Measurements from ENCODE around the gene ATM. TPM values are rescaled to one million over a fixed set of nuclear protein-coding genes. Genes with fewer than 3 reads are reported as not detected.
"Not testable (repeated sequence)": the region's sequence is repeated elsewhere in the genome, so short reads cannot be mapped to it uniquely, and the experiment has no call there.

Gene ATM
- polyA plus RNA-seq, 1 donor = 43.1 TPM

DNA sequence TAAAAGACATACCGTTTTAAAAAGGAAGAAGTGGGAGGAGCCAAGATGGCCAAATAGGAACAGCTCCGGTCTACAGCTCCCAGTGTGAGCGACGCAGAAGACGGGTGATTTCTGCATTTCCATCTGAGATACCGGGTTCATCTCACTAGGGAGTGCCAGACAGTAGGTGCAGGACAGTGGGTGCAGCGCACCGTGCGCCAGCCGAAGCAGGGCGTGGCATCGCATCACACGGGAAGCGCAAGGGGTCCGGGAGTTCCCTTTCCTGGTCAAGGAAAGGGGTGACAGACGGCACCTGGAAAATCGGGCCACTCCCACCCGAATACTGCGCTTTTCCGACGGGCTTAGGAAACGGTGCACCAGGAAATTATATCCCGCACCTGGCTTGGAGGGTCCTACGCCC lies 150.6 kb downstream of the ATM start:
- DNase-seq (ENCODE audit: low read depth) = not testable (repeated sequence)

DNA sequence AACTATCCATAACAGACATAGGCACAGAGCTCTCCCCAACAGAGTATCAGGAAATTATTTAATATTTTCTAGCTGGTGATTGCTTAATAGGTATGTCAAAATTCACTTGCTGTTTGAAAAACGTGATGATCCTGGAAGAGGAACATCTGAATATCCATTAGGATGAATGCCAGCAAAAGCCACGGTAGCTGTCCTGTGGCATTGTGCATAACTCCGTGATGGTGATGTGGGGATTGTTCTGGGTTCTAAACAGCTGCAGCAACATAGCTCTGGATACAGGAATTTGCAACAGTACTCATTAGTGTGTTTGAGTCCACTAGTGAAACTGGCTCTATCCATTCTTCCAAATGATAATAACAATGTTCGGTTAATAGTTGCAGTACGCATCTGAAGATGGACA lies 165.7 kb downstream of the ATM start:
- DNase-seq (ENCODE audit: low read depth) = no peak

DNA sequence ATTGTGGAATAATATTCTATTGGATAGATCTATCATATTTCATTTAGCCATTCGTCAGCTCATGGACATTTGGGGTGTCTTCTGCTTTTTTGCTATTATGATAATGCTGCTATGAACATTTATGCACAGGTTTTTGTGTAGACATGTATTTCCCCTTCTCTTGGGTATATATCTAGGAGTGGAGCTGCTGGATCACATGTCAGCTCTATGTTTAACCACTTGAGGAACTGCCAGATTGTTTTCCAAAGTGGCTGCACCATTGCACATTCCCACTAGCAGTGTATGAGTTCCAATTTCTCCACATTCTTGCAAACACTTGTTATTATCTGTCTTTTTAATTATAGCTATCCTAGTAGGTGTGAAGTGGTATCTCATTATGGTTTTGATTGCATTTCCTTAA lies 169.5 kb downstream of the ATM start:
- peak; percentile 1 for DNase-seq (ENCODE audit: low read depth)

DNA sequence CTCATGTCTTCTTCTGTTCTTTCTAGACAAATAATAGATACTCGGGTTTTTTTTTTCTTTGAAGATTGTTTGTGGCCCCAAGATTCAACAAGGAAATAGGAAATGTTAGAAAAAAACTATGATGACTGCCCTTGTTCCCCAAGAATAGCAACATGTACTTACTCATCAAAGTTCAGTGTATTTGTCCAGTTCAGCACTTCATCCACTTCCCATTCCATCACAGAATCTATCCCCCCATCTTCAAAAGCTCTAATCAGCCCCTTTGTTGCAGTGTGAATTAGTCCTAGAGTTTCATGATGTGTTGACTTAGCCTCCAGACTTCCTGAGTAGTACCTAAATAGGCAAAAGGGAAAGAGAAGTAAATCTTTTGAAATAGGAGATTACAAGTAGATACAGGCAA lies 170.2 kb downstream of the ATM start:
- DNase-seq (ENCODE audit: low read depth) = peak; percentile 1

DNA sequence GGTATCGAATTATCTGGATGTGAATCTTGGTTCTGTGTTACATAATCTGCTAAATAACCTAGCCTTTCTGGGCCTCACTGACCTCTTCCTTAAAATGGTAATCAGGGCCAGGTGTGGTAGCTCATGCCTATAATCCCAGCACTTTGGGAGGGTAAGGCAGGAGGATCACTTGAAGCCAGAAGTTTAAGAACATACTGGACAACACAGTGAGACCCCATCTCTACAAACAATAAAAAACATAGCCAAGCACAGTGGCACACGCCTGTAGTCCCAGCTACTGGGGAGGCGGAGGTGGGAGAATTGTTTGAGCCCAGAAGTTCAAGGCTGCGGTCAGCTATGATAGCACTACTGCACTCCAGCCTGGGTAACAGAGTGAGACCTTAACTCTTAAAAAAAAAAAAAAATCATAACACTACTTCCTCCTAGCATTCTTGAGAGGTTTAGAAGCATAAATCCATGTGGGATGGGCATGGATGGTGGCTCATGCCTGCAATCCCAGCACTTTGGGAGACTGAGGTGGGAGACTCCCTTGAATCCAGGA lies 171.9 kb downstream of the ATM start:
- DNase-seq (ENCODE audit: low read depth) = no peak

DNA sequence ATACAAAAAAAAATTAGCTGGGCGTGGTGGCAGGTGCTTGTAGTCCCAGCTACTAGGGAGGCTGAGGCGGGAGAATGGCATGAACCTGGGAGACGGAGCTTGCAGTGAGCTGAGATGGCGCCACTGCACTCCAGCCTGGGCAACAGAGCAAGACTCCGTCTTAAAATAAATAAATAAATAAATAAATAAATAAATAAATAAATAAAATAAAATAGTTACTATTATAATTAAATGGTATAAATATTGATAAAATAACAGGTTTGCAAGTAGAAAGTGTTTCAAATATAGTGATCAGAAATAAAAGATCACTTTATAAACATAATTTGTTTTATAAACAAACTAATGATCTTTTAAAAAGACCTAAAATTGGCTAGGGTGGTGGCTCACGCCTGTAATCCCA lies 173.8 kb downstream of the ATM start:
- DNase-seq (ENCODE audit: low read depth) = not testable (repeated sequence)

DNA sequence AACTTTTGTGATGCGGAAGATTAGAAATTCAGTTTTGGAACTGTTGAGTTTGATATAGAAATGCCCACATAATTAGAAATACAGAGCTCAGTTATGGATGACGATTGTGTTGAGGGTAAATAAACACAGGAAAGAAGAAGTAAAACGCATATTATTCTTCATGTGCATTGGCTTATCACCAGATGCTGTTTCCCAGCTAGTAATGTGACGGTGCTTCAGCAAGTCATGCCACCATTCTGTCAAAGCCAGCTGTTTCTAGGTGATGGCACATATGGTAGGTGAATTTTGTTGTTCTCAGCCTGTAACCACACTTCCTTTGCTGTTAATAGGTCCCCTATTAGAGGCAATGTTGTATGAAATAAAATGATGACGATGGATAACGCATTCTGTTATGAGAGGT lies 175.6 kb downstream of the ATM start:
- DNase-seq (ENCODE audit: low read depth) = no peak

DNA sequence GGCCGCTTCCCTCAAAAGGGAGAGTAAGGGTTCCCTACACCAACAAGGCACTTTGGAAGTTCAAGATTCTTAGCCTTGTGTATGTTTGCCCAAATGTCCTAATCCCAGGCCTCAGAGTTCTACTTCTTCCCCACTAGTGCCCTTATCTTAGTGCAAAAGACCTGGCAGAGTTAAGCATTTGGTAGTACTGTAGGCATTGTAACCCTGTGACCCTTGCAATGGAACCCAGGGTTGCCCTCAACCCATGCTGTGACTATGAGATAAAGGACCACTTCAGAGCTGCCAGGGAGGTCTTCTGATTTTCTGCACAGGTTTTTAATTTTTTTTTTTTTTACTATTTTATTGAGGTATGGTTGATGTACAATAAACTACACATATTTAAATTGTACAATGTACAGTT lies 179.4 kb downstream of the ATM start:
- DNase-seq (ENCODE audit: low read depth) = no peak

DNA sequence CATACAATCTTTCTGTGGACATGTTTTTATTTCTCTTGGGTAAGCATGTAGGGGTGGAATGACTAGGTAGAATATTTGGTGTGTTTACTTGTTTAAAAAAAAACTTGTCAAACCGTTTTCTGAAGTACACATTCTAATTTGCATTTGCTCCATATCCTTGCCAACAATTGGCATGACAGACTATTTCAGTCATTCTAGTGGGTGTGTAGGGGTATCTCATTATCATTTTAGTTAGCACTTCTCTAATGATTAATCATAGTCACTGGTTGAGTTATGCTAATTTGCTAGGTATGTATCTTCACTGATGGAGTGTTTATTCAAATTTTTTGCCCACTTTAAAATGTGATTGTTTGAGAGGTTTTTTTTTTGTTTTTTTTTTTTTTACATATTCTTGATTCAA lies 180.2 kb downstream of the ATM start:
- DNase-seq (ENCODE audit: low read depth) = no peak

DNA sequence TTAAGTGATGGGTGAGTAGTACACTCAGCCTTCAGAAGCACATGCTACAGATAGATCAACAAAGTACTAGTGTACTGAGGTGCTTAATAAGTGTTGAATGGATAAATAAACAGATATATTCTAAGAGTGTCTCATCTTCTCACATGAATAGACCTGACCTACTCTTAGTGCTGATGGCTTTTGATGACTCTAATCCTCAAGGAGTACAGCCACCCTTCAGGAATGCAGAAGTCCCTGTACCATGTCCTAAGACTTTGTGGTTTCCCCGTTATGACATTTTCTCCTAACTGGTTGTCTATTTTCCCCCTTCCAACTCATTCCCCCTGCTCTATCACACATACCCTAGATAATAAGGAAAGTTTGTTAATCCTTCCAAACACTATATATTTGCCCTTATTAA lies 182.8 kb downstream of the ATM start:
- DNase-seq (ENCODE audit: low read depth) = no peak

DNA sequence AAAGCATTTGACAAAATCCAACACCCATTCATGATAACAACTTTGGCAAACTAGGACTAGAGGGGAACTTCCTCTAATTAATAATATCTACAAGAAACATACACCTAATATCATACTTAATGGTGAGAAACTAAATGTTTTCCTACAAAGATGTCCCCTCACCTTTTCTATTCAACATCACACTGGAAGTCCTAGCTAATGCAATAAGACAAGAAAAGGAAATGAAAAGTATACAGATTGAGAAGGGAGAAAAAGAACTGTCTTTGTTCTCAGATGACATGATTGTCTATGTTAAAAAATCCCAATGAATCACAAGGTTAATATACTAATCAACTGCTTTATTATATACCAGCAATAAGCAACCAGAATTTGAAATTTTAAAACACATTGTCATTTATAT lies 192.1 kb downstream of the ATM start:
- DNase-seq (ENCODE audit: low read depth) = no peak

DNA sequence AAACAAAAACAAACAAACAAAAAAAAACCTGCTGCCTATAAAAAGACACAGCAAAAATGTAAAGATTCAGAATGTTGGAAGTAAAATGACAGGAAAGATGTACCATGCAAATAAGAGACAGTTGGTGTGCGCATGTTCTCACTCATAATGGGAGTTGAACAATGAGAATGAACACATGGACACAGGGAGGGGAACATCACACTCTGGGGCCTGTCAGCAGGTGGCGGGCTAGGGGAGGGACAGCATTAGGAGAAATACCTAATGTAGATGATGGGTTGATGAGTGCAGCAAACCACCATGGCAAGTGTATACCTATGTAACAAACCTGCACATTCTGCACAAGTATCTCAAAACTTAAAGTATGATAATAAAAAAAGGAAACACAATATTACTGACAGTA lies 194.7 kb downstream of the ATM start:
- not testable (repeated sequence) for DNase-seq (ENCODE audit: low read depth)

Other genes starting within 250 kb of the ATM start
- 32.9 TPM for gene CUL5, start 214.2 kb upstream of the ATM start, polyA plus RNA-seq (ENCODE audit: insufficient read length)
- 67.5 TPM for gene ACAT1, start 101.5 kb upstream of the ATM start, polyA plus RNA-seq (ENCODE audit: insufficient read length)
- gene NPAT, start 429 bp upstream of the ATM start, polyA plus RNA-seq (ENCODE audit: insufficient read length) = 7.7 TPM
- gene C11orf65, start 244.5 kb downstream of the ATM start, polyA plus RNA-seq (ENCODE audit: insufficient read length) = 0.70 TPM

All from forelimb muscle (tissue), 1 donor.